Stimulated activated CD8-positive, alpha-beta memory T cell treated with anti-CD3 and anti-CD28 coated beads, Interleukin-7, amount 100 ng/mL, for 1 hour (primary cell): ENCODE measurements around the gene PRPF31.
A peak's percentile ranks its signal among the peaks of the same experiment; 100 is the strongest.
"Not testable (repeated sequence)": the region's sequence is repeated elsewhere in the genome, so short reads cannot be mapped to it uniquely, and the experiment has no call there.

Experiments
- DNase-seq, 2 donors: peaks; one replicate each; pipeline ENCODE4 v3.0.0-alpha.2; 2020; ENCODE audit warnings: low read depth in 2 of 2

Gene PRPF31

DNA sequence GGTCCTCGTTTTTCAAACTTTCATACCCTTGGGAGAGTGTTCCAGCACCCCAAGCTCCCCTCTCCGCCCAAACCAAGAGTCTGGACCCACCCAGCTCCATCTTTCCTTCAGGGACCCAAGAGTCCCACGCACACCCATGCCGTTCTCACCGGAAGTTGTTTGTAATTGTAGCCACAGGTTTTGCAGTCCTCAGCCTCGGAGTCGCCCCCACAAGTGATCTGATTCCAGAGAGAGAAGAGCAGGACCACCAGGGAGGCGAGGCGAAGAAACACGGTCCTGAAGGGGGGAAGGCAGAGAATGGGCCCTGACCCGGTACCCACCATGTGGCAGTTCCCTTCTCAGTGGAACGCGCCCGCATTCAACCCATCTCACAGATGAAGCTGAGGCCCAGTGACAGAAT, 47.3 kb downstream of the PRPF31 start:
- no peak for DNase-seq

DNA sequence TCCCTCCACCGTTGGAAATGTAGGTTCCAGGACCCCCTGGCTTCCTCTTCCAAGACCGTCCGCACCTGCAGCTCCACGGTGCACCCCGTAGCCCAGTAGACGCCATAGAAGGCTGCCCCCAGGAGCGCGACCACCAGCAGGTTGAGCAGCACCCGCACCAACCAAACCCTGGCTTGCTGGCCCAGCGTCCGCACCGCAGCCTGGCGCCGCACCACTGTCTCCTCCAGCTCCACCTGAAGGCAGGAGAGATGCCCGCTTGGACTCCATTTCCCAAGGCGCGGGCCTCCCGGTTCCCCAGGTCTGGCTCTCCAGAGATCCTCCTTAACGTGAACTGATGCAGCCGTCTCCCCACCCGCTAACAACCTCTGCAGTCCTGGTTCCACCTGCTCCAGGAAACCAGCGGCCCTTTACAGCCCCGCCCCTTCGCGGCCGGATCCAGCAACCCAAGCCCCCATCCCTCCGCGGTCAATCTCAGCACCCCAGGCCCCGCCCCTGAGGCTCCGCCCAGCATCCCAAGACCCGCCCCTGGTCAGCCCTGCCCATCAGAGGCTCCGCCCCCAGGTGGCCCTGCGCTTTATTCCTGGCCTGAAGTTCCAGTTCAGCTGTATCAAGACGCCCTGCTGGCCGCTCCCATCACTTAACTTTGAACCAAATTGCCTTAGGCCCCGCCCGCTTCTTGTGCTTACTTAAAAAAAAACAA, 49.0 kb downstream of the PRPF31 start:
- peak; percentile 19 to 29 for DNase-seq

DNA sequence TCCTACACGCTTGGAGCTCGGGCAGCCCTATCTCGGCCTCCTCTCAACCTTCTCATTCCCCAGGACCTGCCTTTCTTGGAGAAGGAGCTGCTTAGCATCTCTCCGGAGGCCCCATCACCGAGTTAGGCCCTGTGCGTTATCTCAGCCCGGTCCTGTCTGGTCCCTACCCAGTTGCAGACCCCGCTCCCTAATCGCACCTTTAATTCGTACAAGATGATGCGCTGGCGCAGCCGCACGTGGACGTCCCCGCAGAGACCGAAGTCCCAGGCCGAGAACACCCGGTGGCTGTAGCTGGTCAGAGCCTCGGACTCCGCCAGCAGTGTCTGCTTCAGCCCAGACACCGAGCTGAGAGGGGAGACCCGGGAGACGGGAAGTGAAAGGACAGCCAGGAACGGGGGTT, 49.7 kb downstream of the PRPF31 start:
- DNase-seq, result no peak

DNA sequence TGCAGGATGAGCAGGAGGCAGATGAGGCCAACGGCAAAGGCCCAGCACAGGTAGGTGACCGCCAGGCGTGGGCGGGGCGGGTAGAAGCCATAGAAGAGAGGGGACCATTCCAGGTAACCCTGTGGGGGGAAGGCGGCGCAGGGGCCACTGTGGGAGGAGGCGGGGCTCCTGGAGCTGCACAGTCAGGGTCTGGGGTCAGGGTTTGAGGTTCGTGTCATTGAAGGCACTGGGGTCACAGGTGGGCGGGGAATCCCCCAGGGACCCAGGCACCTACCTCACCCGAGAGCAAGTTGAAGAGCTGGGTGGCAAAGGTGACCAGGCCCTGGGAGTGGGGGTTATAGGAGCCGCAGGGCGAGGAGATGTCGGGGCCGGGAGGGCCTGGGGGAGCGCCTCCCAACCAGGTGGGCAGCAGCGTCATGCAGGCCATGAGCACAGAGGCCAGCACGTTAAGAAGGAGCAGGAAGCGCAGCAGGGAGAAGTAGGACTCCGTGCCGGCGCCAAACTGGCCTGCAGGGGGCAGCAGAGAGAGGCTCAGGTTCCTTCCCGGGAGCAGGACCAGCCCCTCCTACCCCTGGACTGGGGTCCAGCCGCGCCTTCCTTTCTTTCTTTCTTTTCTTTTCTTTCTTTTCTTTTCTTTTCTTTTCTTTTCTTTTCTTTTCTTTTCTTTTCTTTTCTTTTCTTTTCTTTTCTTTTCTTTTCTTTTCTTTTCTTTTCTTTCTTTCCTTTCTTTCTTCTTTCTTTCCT, 52.8 kb downstream of the PRPF31 start:
- DNase-seq, result peak; percentile 79 to 94

DNA sequence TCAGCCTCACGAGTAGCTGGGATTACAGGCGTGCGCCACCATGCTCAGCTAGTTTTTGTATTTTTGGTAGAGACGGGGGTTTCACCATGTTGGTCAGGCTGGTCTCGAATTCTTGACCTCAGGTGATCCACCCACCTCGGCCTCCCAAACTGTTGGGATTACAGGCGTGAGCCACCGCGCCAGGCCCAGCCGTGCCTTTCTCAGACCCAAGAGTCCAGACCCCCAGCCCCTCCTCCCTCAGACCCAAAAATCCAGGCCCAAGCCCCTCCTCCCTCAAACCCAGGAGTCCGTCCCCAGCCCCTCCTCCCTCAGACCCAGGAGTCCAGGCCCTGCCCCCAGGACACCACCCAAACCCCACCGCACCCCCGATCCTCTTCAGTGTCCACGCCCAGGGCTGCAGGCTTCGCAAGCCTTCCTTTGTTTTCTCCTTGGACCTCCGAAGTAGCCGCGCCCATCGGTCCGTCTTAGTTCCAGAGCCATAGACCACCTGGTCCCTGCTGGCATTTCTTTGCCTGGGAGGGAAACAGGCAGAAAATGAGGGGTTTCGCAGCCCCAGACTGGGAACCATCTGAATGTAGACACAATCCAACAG, 53.7 kb downstream of the PRPF31 start:
- DNase-seq, result no peak

DNA sequence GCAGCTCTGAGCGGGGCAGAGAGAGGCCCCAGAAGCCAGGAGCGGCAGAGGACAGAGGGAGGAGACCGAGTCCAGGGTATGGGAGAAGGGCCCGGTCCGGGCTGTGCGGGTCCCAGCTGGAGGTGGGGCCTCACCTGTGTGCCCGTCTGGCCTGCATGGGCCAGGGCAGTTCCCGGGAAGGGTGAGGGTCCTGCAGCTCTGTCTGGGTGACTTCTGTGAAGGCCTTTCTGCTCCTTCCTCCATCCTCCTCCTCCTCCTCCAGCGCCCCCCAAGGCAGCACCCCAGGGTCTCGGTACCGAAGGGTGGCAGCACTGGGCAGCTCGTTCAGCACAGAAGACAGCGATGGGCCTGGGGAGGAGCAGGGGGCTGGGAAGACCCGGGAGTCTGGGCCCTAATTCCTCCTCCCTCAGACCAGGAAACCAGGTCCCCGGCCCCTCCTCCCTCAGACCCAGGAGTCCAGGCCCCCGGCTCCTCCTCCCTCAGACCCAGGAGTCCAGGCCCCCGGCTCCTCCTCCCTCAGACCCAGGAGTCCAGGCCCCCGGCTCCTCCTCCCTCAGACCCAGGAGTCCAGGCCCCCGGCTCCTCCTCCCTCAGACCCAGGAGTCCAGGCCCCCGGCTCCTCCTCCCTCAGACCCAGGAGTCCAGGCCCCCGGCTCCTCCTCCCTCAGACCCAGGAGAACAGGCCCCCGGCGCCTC, 56.3 kb downstream of the PRPF31 start:
- DNase-seq, result not testable (repeated sequence)

DNA sequence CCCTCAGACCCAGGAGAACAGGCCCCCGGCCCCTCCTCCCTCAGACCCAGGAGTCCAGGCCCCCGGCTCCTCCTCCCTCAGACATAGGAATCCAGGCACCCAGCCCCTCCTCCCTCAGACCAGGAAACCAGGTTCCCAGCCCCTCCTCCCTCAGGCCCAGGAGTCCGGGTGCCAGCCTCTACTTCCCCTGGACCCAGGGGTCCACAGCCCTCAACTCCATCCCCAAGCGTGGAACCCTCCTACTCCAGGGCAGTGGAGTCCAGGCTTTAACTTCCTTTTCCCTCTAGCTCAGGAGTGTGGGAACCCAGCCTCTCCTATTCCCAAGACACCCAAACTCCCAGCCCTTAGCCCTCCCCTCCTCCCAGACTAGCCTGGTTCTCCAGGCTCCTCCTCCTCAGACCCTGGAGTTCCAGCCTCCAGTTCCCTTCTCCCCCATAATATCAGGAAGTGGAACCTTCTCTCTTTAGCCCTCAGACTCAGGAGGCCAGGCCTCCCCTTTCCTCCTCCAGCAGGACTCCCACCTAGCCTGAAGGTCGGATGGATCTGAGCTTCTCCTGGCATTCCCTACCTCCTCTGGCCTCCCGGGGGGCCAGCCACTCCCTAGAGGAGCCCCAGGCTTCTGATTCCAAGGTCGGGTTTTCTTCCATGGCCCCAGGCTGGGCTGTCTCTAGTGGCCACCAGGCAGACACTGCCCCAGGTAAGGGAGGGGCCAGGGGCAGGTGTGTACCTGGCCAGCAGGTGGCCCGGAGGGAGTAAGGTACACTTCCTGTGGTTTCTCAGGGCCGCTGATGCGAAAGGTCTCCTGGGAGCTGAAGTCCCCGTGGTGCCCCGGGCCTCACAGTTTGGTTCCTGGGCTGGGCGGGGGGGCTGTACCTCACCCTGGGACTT, 57.2 kb downstream of the PRPF31 start, which contains the start of gene TMC4:
TMC4 (minus strand) TSS at position 690 of the 888 bp plus-strand sequence; CDS start at position 647, 43 bp downstream.
- no peak for DNase-seq

DNA sequence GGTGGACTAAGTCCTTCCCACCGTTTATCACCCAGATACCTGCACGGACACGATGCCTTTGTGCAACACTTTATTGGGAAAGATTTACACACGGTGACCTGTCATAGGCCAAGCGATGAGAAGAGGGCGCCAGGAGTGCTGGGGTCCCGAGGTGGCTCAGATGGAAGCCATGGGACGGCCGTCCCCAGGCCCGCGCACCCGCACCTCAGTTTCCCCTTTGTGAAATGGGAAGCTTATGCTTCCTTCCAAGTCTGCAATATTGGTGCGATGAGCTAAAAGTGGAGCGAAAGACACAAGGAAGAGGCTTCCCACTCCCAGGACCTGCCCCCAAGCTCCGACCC, 57.8 kb downstream of the PRPF31 start:
- no peak for DNase-seq

DNA sequence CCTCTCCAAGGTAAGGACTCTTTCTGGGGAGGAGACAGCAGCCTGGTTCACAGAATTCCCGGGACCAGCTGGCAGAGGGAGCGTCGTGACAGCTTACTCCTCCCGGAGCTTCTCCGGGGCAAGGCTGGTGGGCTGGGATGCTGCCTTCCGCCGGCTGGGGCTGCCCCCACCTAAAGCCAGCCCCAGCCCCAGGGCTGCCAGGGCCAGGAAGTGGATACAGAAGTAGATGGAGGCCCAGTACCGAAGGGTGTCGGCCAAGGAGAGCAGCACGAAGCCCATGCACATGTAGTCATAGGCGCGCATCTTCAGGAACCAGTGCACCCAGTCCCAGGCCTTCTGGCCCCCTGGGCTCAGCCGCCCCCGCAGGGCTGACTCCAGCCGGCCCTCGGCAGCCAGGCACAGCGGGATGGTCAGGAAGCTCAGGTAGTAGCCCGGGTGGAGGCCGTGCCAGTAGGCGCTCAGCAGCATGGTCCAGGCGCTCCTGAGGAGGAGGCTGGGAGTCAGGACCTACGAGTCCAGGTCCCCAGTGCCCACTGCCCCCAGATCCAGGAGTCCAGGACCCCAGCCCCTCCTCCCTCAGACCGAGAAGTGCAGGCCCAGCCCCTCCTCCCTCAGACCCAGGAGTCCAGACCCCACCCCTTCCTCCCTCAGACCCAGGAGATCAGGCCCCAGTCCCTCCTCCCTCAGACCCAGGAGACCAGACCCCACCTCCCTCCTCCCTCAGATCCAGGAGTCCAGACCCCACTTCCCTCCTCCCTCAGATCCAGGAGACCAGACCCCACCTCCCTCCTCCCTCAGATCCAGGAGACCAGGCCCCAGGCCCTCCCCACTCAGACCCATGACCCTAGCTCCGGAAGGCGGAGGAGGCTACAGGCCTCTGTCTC, 58.6 kb downstream of the PRPF31 start:
- DNase-seq, result no peak

DNA sequence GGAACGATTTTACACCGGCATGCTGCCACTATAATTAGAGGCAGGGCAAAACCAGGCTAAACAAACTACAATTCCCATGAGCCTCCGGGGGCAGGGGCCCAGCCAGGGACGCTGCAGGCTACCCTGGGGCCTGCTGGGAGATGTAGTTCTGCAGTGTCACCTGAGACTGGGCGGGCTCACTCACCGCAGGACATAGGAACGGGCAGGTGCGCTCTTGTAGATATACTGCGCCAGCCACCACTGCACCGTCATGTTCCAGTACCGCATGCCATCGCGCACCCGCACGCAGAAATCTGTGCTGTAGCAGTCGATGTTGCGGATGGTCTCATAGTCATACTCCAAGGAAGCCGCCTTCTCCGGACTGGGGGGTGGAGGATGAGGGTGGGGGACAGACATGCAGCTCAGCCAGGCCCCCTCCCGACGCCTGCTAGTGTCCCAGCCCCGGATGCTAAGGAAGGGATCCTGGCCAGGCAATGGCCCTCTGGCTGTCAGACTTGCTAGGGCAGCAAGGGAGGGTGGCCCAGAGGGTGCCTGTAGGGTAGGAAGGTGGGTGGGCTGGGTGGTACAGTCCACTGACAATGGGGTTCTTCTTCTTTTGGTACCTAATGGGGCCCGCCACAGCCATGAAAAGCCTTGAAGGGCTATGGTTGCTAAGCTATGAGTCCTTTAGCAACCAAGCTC, 63.2 kb downstream of the PRPF31 start:
- no peak for DNase-seq

DNA sequence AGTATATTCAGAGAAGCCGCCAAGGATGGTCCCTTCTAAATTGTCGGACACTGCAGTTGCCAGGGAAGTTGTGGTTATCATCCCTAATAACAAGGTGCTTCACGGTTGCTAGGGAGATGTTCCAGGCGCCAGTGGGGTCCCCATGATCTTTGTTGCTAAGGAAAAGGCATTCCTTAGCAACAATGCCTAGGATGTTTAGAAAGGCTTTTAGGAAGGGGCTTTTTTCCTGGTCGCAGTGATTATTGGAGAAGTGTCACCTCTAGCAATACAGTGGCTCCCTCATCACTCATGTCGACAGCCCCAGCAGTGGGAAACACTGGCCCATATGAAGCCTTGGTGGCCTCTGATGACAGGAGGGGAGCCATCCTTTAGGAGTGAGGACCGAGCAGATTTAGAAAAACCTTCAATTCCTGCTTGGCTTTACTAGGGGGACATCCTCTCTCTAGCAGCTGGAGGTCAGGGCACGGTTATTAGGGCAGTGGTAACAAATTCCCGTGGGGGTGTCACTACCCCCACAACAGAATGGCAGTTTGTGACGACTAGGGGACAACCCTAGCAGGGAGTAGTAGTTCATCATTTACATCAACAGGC, 63.8 kb downstream of the PRPF31 start:
- DNase-seq, result no peak

DNA sequence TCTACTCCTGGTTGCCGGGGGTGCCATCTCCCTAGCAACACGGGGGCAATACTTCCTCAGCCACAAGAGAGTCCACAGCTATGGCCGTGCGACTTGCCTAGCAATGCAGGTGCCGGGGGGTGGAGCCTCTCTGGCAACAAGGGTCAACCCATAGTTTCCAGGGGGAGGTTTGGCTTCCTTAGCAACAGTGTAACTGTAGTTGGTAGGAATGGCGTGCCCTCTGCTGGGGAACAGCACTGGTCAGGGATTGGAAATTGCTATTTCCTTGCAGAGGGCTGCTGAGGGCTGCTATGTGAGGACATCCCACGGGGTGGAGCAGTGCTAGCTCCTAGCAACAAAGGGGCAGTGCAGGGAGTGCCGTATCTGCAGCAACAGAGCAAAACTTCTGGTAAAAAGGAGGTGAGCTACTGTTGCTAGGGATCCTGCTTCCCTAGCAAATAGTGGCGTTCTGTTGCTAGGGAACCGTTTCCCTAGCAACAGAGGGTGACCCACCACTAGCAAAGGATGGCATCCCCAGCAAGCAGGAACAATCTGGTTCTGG, 64.4 kb downstream of the PRPF31 start:
- DNase-seq, result no peak

DNA sequence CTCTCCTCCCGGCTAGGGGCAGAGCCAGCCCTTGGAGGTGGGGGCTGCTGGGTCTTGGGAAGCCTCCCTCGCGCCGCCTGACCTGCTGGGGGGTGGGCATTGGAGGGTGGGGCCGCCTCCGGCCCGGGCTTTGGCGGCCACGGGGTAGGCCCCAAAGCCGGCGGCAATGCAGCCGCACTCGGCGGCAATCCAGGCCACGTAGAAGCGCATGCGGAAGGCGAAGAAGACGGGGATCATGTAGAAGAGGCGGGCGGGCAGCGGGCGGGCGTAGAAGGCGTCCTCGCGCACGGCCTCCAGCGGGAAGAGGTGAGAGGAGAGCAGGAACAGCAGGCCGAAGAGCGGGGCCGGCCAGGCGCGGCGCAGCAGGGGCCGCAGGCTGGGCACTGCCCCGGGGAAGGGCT, 65.1 kb downstream of the PRPF31 start:
- no peak for DNase-seq
